ENCODE results near the gene MTERF4.
A peak's percentile ranks its signal among the peaks of the same experiment; 100 is the strongest.
"Not testable (repeated sequence)": the region's sequence is repeated elsewhere in the genome, so short reads cannot be mapped to it uniquely, and the experiment has no call there.

MTERF4 gene

GRCh38 chr2:241108271-241109209 is 6.5 kb upstream of the MTERF4 start:
- no peak for DNase-seq (ENCODE audit: low read depth in 2 of 2)
- TF ChIP-seq CTCF (IDR thresholded peaks at IDR 0.05; ENCODE audit: low read depth, low read length) = no peak
- H3K4me3 ChIP-seq (replicated peaks in 1 of 2; ENCODE audit: low read depth in 2 of 2, low read length in 2 of 2) = no peak overlapping the region

GRCh38 chr2:241107031-241107783 is 5.1 kb upstream of the MTERF4 start:
- no peak for TF ChIP-seq CTCF (IDR thresholded peaks at IDR 0.05; ENCODE audit: low read depth, low read length)
- H3K4me3 ChIP-seq (replicated peaks in 1 of 2; ENCODE audit: low read depth in 2 of 2, low read length in 2 of 2) = no peak overlapping the region
- no peak for DNase-seq (ENCODE audit: low read depth in 2 of 2)

GRCh38 chr2:241105641-241106040 is 3.6 kb upstream of the MTERF4 start:
- TF ChIP-seq CTCF (IDR thresholded peaks at IDR 0.05; ENCODE audit: low read depth, low read length) = no peak

GRCh38 chr2:241104611-241105010 is 2.5 kb upstream of the MTERF4 start:
- not testable (repeated sequence) for H3K4me3 ChIP-seq (replicated peaks in 1 of 2; ENCODE audit: low read depth in 2 of 2, low read length in 2 of 2); DNase-seq (ENCODE audit: low read depth in 2 of 2)

More at GRCh38 chr2:241105641-241106040, 3.6 kb upstream of the MTERF4 start:
- DNase-seq (ENCODE audit: low read depth in 2 of 2) = no peak
- H3K4me3 ChIP-seq (replicated peaks in 1 of 2; ENCODE audit: low read depth in 2 of 2, low read length in 2 of 2) = no peak overlapping the region

- TF ChIP-seq CTCF (IDR thresholded peaks at IDR 0.05; ENCODE audit: low read depth, low read length) = no peak
- H3K4me3 ChIP-seq (replicated peaks in 1 of 2; ENCODE audit: low read depth in 2 of 2, low read length in 2 of 2) = peak overlapping the region; percentile 78 to 90
- DNase-seq (ENCODE audit: low read depth in 2 of 2) = no peak
Observed at GRCh38 chr2:241103176-241103595, 1.1 kb upstream of the MTERF4 start.

- H3K4me3 ChIP-seq (replicated peaks in 1 of 2; ENCODE audit: low read depth in 2 of 2, low read length in 2 of 2) = no peak overlapping the region
- no peak for DNase-seq (ENCODE audit: low read depth in 2 of 2)
- TF ChIP-seq CTCF (IDR thresholded peaks at IDR 0.05; ENCODE audit: low read depth, low read length) = no peak
Observed at GRCh38 chr2:241099246-241099645, 2.8 kb downstream of the MTERF4 start.

GRCh38 chr2:241096979-241097378 is 5.1 kb downstream of the MTERF4 start:
- DNase-seq (ENCODE audit: low read depth in 2 of 2) = no peak
- TF ChIP-seq CTCF (IDR thresholded peaks at IDR 0.05; ENCODE audit: low read depth, low read length) = no peak
- H3K4me3 ChIP-seq (replicated peaks in 1 of 2; ENCODE audit: low read depth in 2 of 2, low read length in 2 of 2) = no peak overlapping the region
